ENCODE data around the gene RAD51B.

RAD51B gene

DNA sequence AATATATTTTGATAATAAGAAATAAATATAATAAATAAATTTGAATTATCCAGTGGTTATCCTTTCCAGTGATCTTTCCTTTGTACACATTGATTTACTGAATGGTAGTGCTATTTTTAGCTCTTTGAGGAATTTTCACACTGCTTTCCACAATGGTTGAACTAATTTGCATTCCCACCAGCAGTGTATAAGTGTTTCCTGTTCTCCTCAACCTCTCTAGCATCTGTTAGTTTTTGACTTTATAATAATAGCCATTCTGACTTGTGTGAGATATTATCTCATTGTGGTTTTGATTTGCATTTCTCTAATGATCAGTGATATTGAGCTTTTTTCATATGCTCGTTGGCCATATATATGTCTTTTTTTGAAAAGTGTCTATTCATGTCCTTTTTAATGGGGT, 333.7 kb downstream of the RAD51B start:
- Histone ChIP-seq H3K27me3 (ENCODE audit: insufficient read depth, low read length) (no peaks in the 10 kb centered on the region), H3K4me1 (ENCODE audit: insufficient read depth, low read length) (peaks cover 12% of the 10 kb centered on the region; the same call in 1 of the 2 replicates), H3K4me3 (ENCODE audit: low read length) (no peak overlapping the region), H3K9ac (ENCODE audit: low read depth, low read length) (no peak overlapping the region), H3K9me3 (ENCODE audit: insufficient read depth, low read depth, low read length) (peaks cover 18% of the 10 kb centered on the region), H3K27ac (ENCODE audit: low read depth, low read length) (no peak overlapping the region), H3K36me3 (ENCODE audit: insufficient read depth, low read length) (no peaks in the 10 kb centered on the region)
- 100% methylated on average over 1 of the region's 1 CpG for WGBS

DNA sequence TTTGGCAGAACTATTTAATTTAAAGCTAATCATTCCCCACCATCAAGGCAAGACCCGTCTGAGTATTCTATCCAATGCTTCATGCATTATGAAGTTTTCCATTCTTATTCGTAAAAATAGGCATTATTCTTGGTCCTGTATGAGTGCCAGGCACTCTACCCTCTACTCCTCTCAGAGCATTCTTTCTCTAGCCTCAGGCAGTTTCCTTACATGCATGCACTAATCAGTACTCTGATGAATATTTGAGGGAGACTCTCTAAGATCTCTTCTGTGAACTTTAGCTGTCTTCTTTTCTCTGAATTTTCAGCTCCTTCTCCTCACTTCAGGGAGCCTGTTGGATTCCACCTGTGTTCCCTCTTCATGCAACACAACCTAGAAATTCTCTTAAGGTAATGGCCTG, 334.7 kb downstream of the RAD51B start:
- 93% methylated on average over 2 of the region's 2 CpGs for whole genome bisulfite sequencing
- H3K27ac ChIP-seq (ENCODE audit: low read depth, low read length): no peak overlapping the region
- H3K9me3 ChIP-seq (ENCODE audit: insufficient read depth, low read depth, low read length): peaks cover 12% of the 10 kb centered on the region; the same call in 1 of the 2 replicates
- H3K4me3 ChIP-seq (ENCODE audit: low read length): no peak overlapping the region
- peaks cover 12% of the 10 kb centered on the region; the same call in 1 of the 2 replicates for H3K4me1 ChIP-seq (ENCODE audit: insufficient read depth, low read length)
- no peaks in the 10 kb centered on the region for H3K27me3 ChIP-seq (ENCODE audit: insufficient read depth, low read length)
- no peak overlapping the region for H3K9ac ChIP-seq (ENCODE audit: low read depth, low read length)
- no peaks in the 10 kb centered on the region for H3K36me3 ChIP-seq (ENCODE audit: insufficient read depth, low read length)

DNA sequence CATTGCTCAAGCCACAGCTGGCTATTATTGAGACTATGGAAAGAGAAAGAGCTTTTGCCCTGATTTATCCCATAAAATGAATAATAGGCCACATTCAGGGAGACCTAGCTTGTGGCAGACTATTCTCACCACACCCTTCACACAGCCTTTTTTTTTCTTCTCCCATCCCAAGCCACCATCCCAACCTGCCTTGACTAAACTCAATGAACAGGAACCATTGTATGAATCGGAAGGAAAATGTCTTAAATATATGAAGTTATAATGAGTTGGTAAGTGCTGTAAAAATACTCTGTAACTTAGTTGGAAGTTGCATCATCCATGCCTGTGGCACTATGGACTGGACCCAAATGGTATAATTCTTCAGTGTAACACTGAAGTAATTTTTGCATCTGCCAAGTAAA, 338.4 kb downstream of the RAD51B start:
- H3K27ac ChIP-seq (ENCODE audit: low read depth, low read length): no peak overlapping the region
- H3K4me1 ChIP-seq (ENCODE audit: insufficient read depth, low read length): peaks cover 24% of the 10 kb centered on the region
- WGBS: 100% methylated on average over 1 of the region's 1 CpG

DNA sequence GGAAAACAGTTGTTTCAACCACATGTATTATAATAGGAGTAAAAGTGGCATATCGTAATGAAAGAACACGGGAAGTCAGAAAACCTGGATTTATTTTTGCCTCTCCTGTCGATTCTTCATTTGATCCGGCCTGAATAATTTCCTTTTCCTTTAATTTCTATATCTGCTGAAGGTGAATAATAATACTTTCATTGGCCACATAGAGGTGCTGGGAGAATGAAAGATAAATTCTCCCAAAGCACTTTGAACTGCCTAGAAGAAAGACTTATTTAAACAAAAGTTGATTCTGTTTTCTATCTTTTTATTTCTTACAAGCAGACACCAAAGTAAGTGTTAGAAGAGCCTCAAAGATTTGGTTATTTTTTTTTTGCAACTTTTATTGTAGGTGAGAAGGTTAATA, 339.1 kb downstream of the RAD51B start:
- H3K27ac ChIP-seq (ENCODE audit: low read depth, low read length): no peak overlapping the region
- peaks cover 20% of the 10 kb centered on the region for H3K4me1 ChIP-seq (ENCODE audit: insufficient read depth, low read length)
- H3K9me3 ChIP-seq (ENCODE audit: insufficient read depth, low read depth, low read length): no peaks in the 10 kb centered on the region
- H3K9ac ChIP-seq (ENCODE audit: low read depth, low read length): no peak overlapping the region
- no peak overlapping the region for H3K4me3 ChIP-seq (ENCODE audit: low read length)
- WGBS: 100% methylated on average over 3 of the region's 4 CpGs
- no peaks in the 10 kb centered on the region for H3K36me3 ChIP-seq (ENCODE audit: insufficient read depth, low read length)
- H3K27me3 ChIP-seq (ENCODE audit: insufficient read depth, low read length): no peaks in the 10 kb centered on the region

More for the DNA sequence above, 338.4 kb downstream of the RAD51B start:
- Histone ChIP-seq H3K4me3 (ENCODE audit: low read length) (no peak overlapping the region), H3K9me3 (ENCODE audit: insufficient read depth, low read depth, low read length) (peaks cover under 1% of the 10 kb centered on the region; the same call in 1 of the 2 replicates), H3K9ac (ENCODE audit: low read depth, low read length) (no peak overlapping the region), H3K36me3 (ENCODE audit: insufficient read depth, low read length) (no peaks in the 10 kb centered on the region), H3K27me3 (ENCODE audit: insufficient read depth, low read length) (no peaks in the 10 kb centered on the region)

DNA sequence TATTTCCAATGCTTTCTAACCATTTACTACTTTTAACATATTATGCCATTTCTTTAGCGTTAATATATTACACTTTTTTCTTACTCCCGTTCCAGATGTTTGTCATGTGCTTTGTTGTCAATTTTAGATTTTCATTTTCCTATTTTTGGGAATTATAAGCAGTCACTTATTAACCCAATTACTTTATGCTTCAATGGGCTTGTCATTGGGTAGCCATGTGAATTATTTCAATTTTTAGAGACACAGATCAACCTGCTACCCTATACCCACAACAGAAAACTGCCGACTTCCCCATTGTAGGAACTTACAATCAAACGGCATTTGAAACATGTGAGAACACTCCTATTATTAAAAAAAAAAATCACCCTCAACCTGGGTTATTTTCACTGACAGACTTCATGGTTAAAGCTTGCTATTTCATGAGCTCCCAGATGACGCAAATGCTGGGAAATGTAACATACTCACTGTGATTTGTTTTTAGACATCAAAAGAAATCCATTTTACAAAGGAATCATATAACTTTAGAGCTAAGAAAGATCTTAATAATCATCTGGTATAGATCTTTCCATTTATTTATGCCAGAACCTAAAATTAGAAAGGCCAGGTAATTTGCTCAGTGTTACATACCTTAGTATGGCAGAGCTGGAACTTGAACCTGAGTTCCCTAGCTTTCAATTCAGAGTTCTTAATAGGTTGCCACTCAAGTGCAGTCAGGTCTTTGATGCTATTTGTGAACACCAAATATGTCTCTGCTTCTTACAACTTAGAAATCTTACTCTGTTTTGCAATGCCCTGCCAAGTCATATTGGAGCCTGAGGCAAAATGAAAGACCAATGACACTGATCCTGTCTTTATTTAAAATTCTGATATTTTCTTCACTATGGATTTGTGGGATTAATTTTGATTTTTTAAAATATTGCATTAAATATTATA, 340.4 kb downstream of the RAD51B start:
- no peaks in the 10 kb centered on the region for H3K36me3 ChIP-seq (ENCODE audit: insufficient read depth, low read length)
- WGBS: 97% methylated on average over 4 of the region's 5 CpGs
- no peak overlapping the region for H3K27ac ChIP-seq (ENCODE audit: low read depth, low read length)
- H3K4me3 ChIP-seq (ENCODE audit: low read length): no peak overlapping the region
- H3K4me1 ChIP-seq (ENCODE audit: insufficient read depth, low read length): peaks cover 21% of the 10 kb centered on the region
- no peaks in the 10 kb centered on the region for H3K9me3 ChIP-seq (ENCODE audit: insufficient read depth, low read depth, low read length)
- H3K9ac ChIP-seq (ENCODE audit: low read depth, low read length): no peak overlapping the region
- no peaks in the 10 kb centered on the region for H3K27me3 ChIP-seq (ENCODE audit: insufficient read depth, low read length)

DNA sequence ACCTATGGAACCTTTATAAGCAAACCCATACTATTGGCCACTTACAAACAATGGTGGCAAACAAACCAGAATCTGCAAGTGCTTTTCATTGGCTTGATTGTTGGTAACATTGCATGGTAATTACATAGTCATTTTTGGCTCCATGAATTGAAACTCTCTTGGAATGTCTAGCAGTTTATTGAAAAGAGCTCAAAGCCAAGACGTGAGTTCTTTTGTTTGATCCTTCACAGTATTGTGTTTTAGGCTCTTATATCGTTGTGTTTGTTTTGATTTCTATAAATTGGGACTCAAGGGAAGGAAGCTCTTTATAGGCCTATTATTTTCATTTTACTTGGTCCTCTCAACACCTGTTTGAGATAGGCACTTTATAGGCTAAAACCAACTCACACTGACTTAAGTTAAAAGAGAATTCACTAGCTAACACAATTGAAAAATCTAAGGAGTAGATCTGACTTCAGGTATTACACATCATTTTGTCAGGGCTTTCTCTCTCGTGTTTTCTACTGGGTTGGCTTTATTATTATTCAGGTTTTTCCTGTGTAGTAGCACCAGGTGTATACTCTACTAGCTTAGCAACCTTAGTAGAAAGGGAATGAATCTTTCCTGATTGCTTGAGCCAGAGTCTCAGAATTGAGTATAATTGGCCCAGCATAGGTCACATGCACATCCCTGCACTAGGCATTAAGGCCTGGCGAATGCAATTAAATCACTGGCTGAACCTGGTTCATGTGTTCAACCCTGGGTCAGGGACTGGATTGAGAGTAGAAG, 341.4 kb downstream of the RAD51B start:
- Histone ChIP-seq H3K4me1 (ENCODE audit: insufficient read depth, low read length) (peaks cover 28% of the 10 kb centered on the region), H3K4me3 (ENCODE audit: low read length) (no peak overlapping the region), H3K27ac (ENCODE audit: low read depth, low read length) (no peak overlapping the region), H3K27me3 (ENCODE audit: insufficient read depth, low read length) (no peaks in the 10 kb centered on the region), H3K9me3 (ENCODE audit: insufficient read depth, low read depth, low read length) (no peaks in the 10 kb centered on the region), H3K36me3 (ENCODE audit: insufficient read depth, low read length) (no peaks in the 10 kb centered on the region), H3K9ac (ENCODE audit: low read depth, low read length) (no peak overlapping the region)
- WGBS: 96% methylated on average over 4 of the region's 4 CpGs

DNA sequence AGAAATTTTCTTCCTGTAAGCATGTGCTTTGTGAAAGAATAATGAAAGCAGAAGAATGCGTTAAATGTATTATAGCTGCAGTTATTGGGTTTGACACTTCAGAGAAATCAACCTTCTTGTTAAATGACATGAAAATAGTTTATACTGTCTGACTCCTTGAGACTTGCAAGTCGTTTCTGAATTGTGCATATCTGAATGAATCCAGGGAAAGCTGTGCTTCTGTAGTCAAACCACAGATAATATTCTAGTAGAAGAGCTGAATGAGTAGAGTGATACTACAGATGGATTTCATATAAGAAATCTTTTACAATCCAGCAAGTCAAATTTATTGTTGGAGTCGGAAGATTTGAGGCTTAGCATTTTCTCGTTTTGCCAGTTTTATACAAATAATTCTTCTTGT, 343.3 kb downstream of the RAD51B start:
- H3K9me3 ChIP-seq (ENCODE audit: insufficient read depth, low read depth, low read length): no peaks in the 10 kb centered on the region
- no peaks in the 10 kb centered on the region for H3K36me3 ChIP-seq (ENCODE audit: insufficient read depth, low read length)
- no peak overlapping the region for H3K27ac ChIP-seq (ENCODE audit: low read depth, low read length)
- H3K27me3 ChIP-seq (ENCODE audit: insufficient read depth, low read length): no peaks in the 10 kb centered on the region
- no peak overlapping the region for H3K4me3 ChIP-seq (ENCODE audit: low read length)
- no peak overlapping the region for H3K9ac ChIP-seq (ENCODE audit: low read depth, low read length)
- WGBS: 92% methylated on average over 4 of the region's 4 CpGs
- H3K4me1 ChIP-seq (ENCODE audit: insufficient read depth, low read length): peaks cover 28% of the 10 kb centered on the region

DNA sequence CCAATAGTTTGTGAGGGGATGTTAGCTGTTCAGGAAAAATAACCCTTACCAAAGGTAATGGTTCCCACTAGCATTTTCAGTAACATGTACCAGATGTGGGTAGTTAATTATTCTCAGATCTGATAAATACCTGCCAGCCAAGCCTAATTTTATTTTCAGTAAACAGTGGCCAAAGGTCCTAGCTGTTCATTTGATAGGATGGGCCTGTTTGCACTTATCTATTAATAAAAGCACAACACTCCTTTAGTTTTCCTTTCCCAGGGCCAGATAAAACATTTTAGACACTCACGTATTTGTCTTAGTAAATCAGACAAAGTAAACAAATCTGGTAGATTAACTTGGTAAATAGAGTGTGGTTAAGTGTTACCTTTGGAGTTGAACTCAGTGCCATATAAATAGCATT, 345.1 kb downstream of the RAD51B start:
- peaks cover 28% of the 10 kb centered on the region for H3K4me1 ChIP-seq (ENCODE audit: insufficient read depth, low read length)
- H3K9ac ChIP-seq (ENCODE audit: low read depth, low read length): no peak overlapping the region
- H3K27me3 ChIP-seq (ENCODE audit: insufficient read depth, low read length): no peaks in the 10 kb centered on the region
- WGBS: 100% methylated on average over 1 of the region's 1 CpG
- H3K36me3 ChIP-seq (ENCODE audit: insufficient read depth, low read length): no peaks in the 10 kb centered on the region
- H3K27ac ChIP-seq (ENCODE audit: low read depth, low read length): no peak overlapping the region
- H3K4me3 ChIP-seq (ENCODE audit: low read length): no peak overlapping the region
- no peaks in the 10 kb centered on the region for H3K9me3 ChIP-seq (ENCODE audit: insufficient read depth, low read depth, low read length)

DNA sequence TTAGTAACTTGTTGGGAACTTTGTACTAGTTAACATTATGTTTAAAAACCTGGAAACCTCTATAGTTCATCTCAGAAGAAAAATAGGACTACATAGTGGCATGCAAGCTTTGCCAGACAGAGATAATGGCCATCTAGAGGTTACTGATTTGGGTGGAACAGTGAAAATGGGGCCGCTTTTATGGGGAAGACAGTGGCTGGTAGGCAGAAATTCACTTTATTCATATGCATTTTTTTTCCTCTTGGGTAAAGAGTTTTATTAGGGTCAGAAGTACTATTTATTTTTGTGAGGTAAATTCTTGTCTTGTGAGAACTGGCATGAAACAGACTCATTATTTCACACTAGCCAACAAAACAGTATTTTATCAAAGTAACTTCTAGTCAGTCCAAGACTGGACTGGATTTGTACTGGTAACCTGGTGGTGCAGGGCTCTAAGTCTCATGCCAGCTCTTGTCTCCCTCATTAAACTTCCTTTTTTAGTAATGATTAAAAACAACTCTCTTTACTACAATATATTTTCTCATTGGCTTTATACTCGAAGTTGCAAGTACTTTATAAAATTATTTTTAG, 345.8 kb downstream of the RAD51B start:
- peaks cover 28% of the 10 kb centered on the region for H3K4me1 ChIP-seq (ENCODE audit: insufficient read depth, low read length)
- H3K9me3 ChIP-seq (ENCODE audit: insufficient read depth, low read depth, low read length): no peaks in the 10 kb centered on the region
- 71% methylated on average over 1 of the region's 2 CpGs for WGBS
- no peak overlapping the region for H3K4me3 ChIP-seq (ENCODE audit: low read length)
- H3K27ac ChIP-seq (ENCODE audit: low read depth, low read length): no peak overlapping the region
- H3K36me3 ChIP-seq (ENCODE audit: insufficient read depth, low read length): no peaks in the 10 kb centered on the region
- H3K9ac ChIP-seq (ENCODE audit: low read depth, low read length): no peak overlapping the region
- H3K27me3 ChIP-seq (ENCODE audit: insufficient read depth, low read length): no peaks in the 10 kb centered on the region

DNA sequence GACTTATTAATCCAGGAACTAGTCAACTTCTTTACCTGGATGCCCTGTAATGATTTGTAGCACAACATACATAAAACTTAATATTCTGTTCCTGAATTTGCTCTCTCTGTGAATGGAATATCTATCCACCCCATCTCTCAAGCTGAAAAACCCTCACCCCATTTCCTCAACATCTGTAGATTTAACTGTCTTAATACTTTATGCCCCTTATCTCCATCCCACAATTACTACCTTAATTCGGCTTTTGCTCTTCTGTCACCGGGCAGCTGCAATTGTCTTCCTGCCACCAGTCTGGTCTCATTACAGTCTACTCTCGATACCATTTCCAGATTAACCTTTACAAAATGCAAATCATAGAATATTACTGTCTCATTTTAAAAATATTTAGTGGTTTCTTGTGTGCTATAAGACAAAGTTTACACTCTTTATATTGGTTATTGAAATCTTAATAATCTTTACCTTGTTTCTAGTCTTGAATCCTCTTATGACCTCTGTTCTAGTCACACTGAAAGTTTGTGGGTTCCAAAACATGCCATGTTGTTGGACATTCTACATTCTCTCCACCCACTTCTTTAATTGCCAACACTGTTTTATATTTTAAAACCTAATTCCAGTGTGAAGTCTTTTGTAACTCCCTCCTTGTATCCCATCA, 347.3 kb downstream of the RAD51B start:
- H3K4me3 ChIP-seq (ENCODE audit: low read length): no peak overlapping the region
- peaks cover 18% of the 10 kb centered on the region for H3K4me1 ChIP-seq (ENCODE audit: insufficient read depth, low read length)
- H3K9me3 ChIP-seq (ENCODE audit: insufficient read depth, low read depth, low read length): no peaks in the 10 kb centered on the region
- H3K27me3 ChIP-seq (ENCODE audit: insufficient read depth, low read length): no peaks in the 10 kb centered on the region
- no peak overlapping the region for H3K9ac ChIP-seq (ENCODE audit: low read depth, low read length)
- H3K27ac ChIP-seq (ENCODE audit: low read depth, low read length): no peak overlapping the region
- no peaks in the 10 kb centered on the region for H3K36me3 ChIP-seq (ENCODE audit: insufficient read depth, low read length)
- 91% methylated on average over 3 of the region's 3 CpGs for WGBS

All from HUES64 (cell line).